Activated CD4-positive, alpha-beta T cell treated with anti-CD3 and anti-CD28 coated beads, Interleukin-2, amount 50 U/mL, for 48 hours (primary cell): ENCODE data around the gene AOC2.
"Not testable (repeated sequence)": the region's sequence is repeated elsewhere in the genome, so short reads cannot be mapped to it uniquely, and the experiment has no call there.

Experiments used
- DNase-seq, 2 experiments: peaks; one replicate each; pipeline ENCODE4 v3.0.0-alpha.2; 2020

AOC2 gene

GRCh38 chr17:42883802-42884558 lies 39.6 kb downstream of the AOC2 start:
- DNase-seq: no peak

GRCh38 chr17:42885806-42886205 lies 41.4 kb downstream of the AOC2 start:
- not testable (repeated sequence) for DNase-seq

DNA sequence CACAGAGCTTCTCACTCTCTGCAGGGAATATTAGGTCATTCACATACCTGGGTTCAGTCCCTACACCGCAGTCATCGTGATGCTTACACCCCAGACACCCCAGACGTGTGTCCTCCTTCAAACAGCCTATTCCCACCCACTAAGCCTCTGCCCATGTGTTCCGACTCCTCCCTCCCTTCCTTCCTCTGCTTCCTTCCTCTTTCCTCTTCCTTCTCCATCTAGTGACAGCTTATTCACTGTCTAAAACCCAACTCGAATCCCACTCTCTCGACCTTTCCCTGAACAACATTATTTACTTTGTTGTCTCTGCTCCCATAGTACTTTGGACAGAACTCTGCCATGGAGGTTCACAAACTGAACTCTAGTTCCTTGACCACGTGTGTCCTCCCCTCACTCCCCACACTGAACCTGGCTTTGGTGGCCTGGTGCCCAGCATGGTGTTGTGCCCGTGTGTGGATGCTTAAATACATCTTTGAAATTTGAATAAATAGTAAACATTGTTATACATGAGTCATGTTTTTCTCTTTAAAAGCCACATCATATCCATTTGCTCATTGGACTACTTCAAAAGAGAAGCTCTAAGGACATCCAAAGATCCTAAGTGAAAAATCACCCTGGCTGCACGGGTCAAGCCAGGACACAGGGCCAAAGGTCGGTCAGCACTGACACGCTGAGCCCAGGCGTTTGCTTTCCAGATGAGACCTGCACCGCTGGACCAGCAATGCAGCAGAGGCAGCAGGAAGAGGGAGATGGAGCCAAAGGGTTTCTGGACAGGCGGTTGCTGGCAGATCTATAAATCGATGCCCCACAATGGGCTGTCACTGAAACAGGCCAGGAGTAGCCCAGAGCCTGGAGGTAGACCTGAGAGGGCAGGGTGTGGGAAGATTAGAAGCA lies 42.1 kb downstream of the AOC2 start:
- DNase-seq: no peak

DNA sequence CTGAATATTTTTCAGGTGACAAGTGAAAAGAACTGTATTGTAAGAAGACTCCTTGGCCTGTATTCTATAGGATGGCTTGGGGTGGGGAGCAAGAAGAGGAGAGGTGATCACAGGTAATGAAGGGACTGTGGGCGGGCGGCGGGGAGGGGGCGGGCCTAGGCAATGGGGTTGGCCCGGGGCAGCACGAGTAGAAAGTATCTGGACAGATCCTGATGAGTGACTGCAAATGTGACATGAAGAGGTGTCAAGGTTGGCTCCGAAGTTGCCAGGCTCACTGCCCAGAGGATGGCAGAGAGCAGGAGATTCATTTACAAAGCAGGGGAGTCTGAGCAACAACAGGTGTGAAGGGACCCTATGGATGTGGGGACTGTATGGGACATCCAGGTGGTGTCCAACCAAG lies 45.4 kb downstream of the AOC2 start:
- DNase-seq: no peak

- DNase-seq: no peak
Observed at GRCh38 chr17:42891539-42892152, 47.3 kb downstream of the AOC2 start.

DNA sequence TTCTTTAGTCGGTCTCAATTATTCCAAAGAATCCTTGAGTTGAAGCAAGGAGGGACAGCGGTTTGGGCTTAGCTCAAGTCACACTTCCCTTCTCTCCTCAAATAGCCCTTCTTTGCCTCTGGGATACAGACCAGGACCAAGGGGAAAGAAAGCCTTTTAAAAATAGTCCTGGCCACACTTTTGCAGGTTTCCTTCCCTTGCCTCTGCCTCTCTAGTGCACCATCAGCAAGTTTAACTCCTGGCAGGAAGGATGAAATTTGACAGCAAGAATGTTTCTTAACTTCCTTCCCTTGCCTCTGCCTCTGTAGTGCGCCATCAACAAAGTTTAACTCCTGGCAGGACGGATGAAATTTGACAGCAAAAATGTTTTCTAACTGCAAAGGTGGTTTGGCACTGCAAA lies 49.0 kb downstream of the AOC2 start:
- no peak for DNase-seq

GRCh38 chr17:42894283-42895184 lies 50.2 kb downstream of the AOC2 start:
- DNase-seq: no peak

GRCh38 chr17:42895185-42895555 lies 50.8 kb downstream of the AOC2 start:
- no peak for DNase-seq

DNA sequence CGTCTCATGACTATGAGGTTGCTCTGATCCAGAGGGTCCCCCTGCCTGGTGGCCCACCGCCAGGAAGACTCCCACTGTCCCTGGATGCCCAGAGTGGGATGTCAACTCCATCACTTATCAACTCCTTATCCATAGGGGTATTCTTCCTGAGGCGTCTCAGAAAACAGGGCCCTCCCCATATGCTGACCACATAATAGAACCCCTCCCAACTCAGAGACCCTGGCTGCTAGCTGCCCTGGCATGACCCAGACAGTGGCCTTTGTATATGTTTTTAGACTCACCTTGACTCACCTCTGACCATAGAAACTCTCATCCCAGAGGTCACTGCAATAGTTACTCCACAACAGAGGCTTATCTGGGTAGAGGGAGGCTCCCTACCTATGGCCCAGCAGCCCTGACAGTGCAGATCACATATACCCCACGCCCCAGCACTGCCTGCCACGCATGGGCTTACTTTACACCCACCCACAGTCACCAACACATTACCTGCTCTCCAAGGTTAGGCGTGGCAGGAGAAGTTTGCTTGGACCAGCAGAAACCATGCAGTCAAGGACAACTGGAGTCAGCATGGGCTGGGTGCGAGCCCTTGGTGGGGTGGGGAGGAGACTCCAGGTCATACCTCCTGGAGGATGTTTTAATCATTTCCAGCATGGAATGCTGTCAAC lies 53.9 kb downstream of the AOC2 start:
- no peak for DNase-seq

- not testable (repeated sequence) for DNase-seq
Observed at GRCh38 chr17:42899981-42900380, 55.6 kb downstream of the AOC2 start.
